ENCODE measurements around the gene KCNA3. TPM values are rescaled to one million over a fixed set of nuclear protein-coding genes. Genes with fewer than 3 reads are reported as not detected.

The KCNA3 gene
- total and polyA plus RNA-seq, 9 of the 15 experiments (the other 6 are each of a cell fraction or from before 2014, with no cell fraction given), result not detected

DNA sequence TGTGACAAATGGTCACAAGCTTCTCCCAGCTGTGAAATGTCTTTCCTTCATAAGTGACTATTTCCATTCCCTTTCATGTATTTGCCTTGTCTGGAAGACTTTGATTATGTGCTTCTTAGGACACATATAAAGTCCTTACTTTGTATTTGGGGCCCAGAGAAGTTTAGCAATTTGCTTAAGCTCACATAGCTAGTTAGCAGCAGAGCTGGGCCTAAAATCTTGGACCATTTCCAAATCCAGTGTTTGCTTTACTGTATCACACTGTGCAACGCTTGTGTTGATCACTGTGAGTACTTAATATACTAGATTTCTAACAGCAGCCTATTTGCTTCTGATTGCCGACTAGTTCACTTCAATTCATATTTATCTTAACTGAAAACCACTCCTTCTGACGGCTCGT, 2.2 kb upstream of the KCNA3 start:
- H3K79me2 ChIP-seq (ENCODE audit: control insufficient read depth, insufficient read depth, low read length), result no peaks in the 10 kb centered on the region
- no peaks in the 10 kb centered on the region for H3K9me1 ChIP-seq (ENCODE audit: control insufficient read depth, insufficient read depth, low read length)
- TF ChIP-seq STAT5B (CRISPR knock-in tag; IDR thresholded peaks at IDR 0.05), result no peak
- TF ChIP-seq, protein P1, sequence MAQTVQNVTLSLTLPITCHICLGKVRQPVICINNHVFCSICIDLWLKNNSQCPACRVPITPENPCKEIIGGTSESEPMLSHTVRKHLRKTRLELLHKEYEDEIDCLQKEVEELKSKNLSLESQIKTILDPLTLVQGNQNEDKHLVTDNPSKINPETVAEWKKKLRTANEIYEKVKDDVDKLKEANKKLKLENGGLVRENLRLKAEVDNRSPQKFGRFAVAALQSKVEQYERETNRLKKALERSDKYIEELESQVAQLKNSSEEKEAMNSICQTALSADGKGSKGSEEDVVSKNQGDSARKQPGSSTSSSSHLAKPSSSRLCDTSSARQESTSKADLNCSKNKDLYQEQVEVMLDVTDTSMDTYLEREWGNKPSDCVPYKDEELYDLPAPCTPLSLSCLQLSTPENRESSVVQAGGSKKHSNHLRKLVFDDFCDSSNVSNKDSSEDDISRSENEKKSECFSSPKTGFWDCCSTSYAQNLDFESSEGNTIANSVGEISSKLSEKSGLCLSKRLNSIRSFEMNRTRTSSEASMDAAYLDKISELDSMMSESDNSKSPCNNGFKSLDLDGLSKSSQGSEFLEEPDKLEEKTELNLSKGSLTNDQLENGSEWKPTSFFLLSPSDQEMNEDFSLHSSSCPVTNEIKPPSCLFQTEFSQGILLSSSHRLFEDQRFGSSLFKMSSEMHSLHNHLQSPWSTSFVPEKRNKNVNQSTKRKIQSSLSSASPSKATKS (CRISPR knock-in tag; IDR thresholded peaks at IDR 0.05), result no peak
- no peak for TF ChIP-seq SP1 (CRISPR knock-in tag; IDR thresholded peaks at IDR 0.05)
- TF ChIP-seq, protein P2, sequence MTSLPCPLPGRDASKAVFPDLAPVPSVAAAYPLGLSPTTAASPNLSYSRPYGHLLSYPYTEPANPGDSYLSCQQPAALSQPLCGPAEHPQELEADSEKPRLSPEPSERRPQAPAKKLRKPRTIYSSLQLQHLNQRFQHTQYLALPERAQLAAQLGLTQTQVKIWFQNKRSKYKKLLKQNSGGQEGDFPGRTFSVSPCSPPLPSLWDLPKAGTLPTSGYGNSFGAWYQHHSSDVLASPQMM (CRISPR knock-in tag; IDR thresholded peaks at IDR 0.05), result no peak
- TF ChIP-seq NFIC (IDR thresholded peaks at IDR 0.05), result peak; percentile 46
- no TSS peak for BruUV-seq (replicated peaks)
- no peak for DNase-seq (ENCODE audit: extremely low read depth in 1 of 4, low spot score in 3 of 4)
- no peak overlapping the region for H3K4me3 ChIP-seq
- in situ Hi-C loops (cut with MboI) (no loop called here), intact Hi-C loops (cut with micrococcal nuclease) (no loop called here)
- 0% methylated on average over 4 of the region's 4 CpGs for WGBS (ENCODE audit: insufficient coverage, low coverage, missing lambda C conversion rate)
- POLR2A ChIA-PET, result interaction anchor here (0.6 to 1.2 kb wide), 4 partner anchors 15 to 339 kb away, joined by 3 read pairs; no protein-coding TSS in a partner anchor
- H3K9me3 ChIP-seq (replicated peaks; ENCODE audit: control insufficient read depth, insufficient read depth, low read depth, low read length), result no peaks in the 10 kb centered on the region
- H3K4me2 ChIP-seq (ENCODE audit: insufficient read depth, low read length), result no peak overlapping the region
- H3K4me1 ChIP-seq (replicated peaks in 1 of 2; ENCODE audit: control insufficient read depth in 2 of 2, insufficient read depth in 2 of 2, low read length in 2 of 2), result peaks cover 0 to 7% of the 10 kb centered on the region in 2 experiments; a peak in 1 of 5 replicates
- no peak for FAIRE-seq
- H4K20me1 ChIP-seq (replicated peaks; ENCODE audit: control insufficient read depth, insufficient read depth, low read length), result no peaks in the 10 kb centered on the region
- H3K9ac ChIP-seq (ENCODE audit: insufficient read depth in 1 of 2, low read depth in 2 of 2, low read length in 2 of 2), result no peak overlapping the region
- no peak overlapping the region for H3K27ac ChIP-seq (ENCODE audit: extremely low read depth, low read depth, low read length)
- H2AFZ ChIP-seq (ENCODE audit: low read depth, low read length), result no peak overlapping the region
- H3K27me3 ChIP-seq (ENCODE audit: control insufficient read depth in 2 of 2, insufficient read depth in 2 of 2, low read length in 2 of 2), result peaks cover 2 to 23% of the 10 kb centered on the region in 2 experiments; a peak in 4 of 5 replicates
- CTCF ChIA-PET (ENCODE audit: low intra/inter-chr PET ratio), result no interaction called here
- ATAC-seq, result no peak
- H3K36me3 ChIP-seq (ENCODE audit: control insufficient read depth, insufficient read depth, low read length), result no peaks in the 10 kb centered on the region
